MCF 10A (cell line): ENCODE data around the gene FCN2. TPM values are rescaled to one million over a fixed set of nuclear protein-coding genes. Genes with fewer than 3 reads are reported as not detected.

Experiments
- BruUV-seq: library from RNA; stranded (reverse); fragments of 400-500 nt; replicated peaks from 2 replicates; lab custom pipeline; 2021; lab: Mats Ljungman, UMichigan
- CTCF ChIA-PET: fragments of 300-600 bp; sonication (Branson Sonifier 250); formaldehyde crosslinking; extraction: SDS; loops from one replicate; lab custom pipeline; 2021; ENCODE audit warnings: antibody characterized with exemption, inconsistent platforms; lab: Yijun Ruan, JAX
- POLR2A ChIA-PET: fragments of 300-600, 350-650 bp; sonication (Branson Sonifier 250); formaldehyde crosslinking; extraction: SDS; loops from one replicate; lab custom pipeline; 2020; ENCODE audit warnings: antibody characterized with exemption, inconsistent platforms; lab: Yijun Ruan, JAX
- DNase-seq: peaks from one replicate; pipeline ENCODE4 v3.0.0-alpha.2; 2018; ENCODE audit not compliant: unreplicated experiment
- H3K27ac Mint-ChIP-seq: one replicate; pipeline ENCODE4 v1.8.0; 2022; ENCODE audit warnings: mild to moderate bottlenecking, low read depth, mixed read lengths; ENCODE audit not compliant: unreplicated experiment
- H3K27me3 Mint-ChIP-seq: one replicate; pipeline ENCODE4 v1.8.0; 2022; ENCODE audit warnings: mixed read lengths; ENCODE audit not compliant: insufficient read depth, unreplicated experiment
- H3K36me3 Mint-ChIP-seq: one replicate; pipeline ENCODE4 v1.8.0; 2022; ENCODE audit warnings: mild to moderate bottlenecking, moderate library complexity, mixed read lengths; ENCODE audit not compliant: insufficient read depth, unreplicated experiment
- H3K4me1 Mint-ChIP-seq: one replicate; pipeline ENCODE4 v1.8.0; 2022; ENCODE audit warnings: mixed read lengths; ENCODE audit not compliant: insufficient read depth, unreplicated experiment
- H3K4me3 Mint-ChIP-seq: one replicate; pipeline ENCODE4 v1.8.0; 2022; ENCODE audit warnings: mild to moderate bottlenecking, moderate library complexity, mixed read lengths; ENCODE audit not compliant: unreplicated experiment
- H3K9me3 Mint-ChIP-seq: one replicate; pipeline ENCODE4 v1.8.0; 2022; ENCODE audit warnings: mixed read lengths; ENCODE audit not compliant: unreplicated experiment
- intact Hi-C: fragments of 100-400 bp; cut with micrococcal nuclease; formaldehyde crosslinking; loops from 2 replicates; pipeline ENCODE4 v1.14.1; 2022
- total RNA-seq: library from RNA; stranded (reverse); gene quantifications from 2 replicates; pipeline ENCODE4 v1.2.3, GENCODE V29; 2022
- TF ChIP-seq, protein P1 (sequence below): fragments of 200-600 bp; IDR thresholded peaks from one replicate; pipeline ENCODE4 v1.8.0; 2022; ENCODE audit warnings: antibody characterized with exemption, mild to moderate bottlenecking; ENCODE audit not compliant: unreplicated experiment

The FCN2 gene
- total RNA-seq, 1 experiment from 2014 or later: not detected

DNA sequence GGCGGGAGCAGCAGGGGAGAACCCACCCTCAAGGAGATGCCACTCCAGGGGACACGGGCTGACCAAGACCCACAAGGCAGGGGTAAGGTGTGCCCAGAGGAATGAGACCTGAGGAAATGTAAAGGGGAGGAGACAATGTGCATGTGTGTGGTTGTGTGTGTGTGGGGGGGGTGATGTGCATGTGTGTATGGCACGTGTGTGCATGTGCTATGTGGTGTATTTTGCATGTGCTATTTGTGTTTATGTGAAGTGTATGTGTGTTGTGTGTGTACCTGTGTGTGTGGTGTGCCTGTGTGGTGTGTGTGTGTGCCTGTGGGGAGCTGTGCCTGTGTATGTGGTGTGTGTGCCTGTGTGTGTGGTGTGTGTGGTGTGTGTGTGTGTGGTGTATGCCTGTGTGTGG lies 33.5 kb upstream of the FCN2 start:
- TF ChIP-seq, protein P1, sequence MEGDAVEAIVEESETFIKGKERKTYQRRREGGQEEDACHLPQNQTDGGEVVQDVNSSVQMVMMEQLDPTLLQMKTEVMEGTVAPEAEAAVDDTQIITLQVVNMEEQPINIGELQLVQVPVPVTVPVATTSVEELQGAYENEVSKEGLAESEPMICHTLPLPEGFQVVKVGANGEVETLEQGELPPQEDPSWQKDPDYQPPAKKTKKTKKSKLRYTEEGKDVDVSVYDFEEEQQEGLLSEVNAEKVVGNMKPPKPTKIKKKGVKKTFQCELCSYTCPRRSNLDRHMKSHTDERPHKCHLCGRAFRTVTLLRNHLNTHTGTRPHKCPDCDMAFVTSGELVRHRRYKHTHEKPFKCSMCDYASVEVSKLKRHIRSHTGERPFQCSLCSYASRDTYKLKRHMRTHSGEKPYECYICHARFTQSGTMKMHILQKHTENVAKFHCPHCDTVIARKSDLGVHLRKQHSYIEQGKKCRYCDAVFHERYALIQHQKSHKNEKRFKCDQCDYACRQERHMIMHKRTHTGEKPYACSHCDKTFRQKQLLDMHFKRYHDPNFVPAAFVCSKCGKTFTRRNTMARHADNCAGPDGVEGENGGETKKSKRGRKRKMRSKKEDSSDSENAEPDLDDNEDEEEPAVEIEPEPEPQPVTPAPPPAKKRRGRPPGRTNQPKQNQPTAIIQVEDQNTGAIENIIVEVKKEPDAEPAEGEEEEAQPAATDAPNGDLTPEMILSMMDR: no peak
- Mint-ChIP-seq H3K36me3 (no peaks in the 10 kb centered on the region), H3K9me3 (no peaks in the 10 kb centered on the region), H3K4me3 (no peak overlapping the region), H3K27ac (no peak overlapping the region), H3K27me3 (peaks cover 26% of the 10 kb centered on the region), H3K4me1 (no peaks in the 10 kb centered on the region)
- ChIA-PET POLR2A (no interaction called here), CTCF (no interaction called here)
- no peak for DNase-seq
- BruUV-seq: no TSS peak
- intact Hi-C loops: no loop called here

DNA sequence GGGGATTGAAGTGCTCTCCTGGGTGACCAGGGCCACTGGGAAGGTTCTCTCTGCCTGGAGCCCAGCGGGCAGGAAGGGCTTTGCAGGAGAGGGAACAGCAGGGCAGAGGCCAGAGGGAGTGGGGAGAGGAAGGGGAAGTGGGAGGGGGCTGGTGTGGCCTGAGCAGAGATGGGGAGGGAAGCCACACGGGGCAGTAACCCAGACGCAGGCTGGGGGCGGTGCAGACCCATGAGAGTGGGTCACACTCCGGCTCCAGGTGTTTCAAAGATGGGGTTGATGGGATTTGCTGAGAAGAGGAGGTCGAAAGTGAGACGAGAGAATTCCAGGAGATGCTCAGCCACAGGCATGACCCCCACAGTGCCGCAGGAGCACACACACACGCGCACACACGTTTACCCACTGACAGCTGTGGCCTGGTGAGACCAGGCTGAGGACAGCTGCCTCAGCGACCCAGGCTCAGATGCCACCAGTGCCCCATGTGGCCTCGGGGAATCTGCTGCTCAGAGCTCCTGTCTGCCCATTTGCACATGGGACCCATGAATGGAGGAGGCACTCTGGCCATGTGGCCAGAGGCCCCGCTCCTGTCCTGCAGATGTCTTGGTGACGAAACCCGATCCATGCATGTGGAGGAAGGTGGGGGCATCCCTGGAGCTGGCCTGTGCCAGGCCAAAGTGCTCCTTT lies 32.7 kb upstream of the FCN2 start:
- no peak for DNase-seq
- Mint-ChIP-seq H3K27me3 (peaks cover 18% of the 10 kb centered on the region), H3K4me1 (no peaks in the 10 kb centered on the region), H3K36me3 (no peaks in the 10 kb centered on the region), H3K27ac (no peak overlapping the region), H3K4me3 (no peak overlapping the region), H3K9me3 (no peaks in the 10 kb centered on the region)
- BruUV-seq: no TSS peak
- intact Hi-C loops: no loop called here
- CTCF ChIA-PET: interaction anchor here (0.5 to 0.6 kb wide), 2 partner anchors 65 to 756 kb away, joined by 4 read pairs; no protein-coding TSS in a partner anchor
- TF ChIP-seq, protein P1: no peak
- POLR2A ChIA-PET: interaction anchor here (0.7 kb wide), 1 partner anchor 13 kb away, joined by 3 read pairs; no protein-coding TSS in a partner anchor

DNA sequence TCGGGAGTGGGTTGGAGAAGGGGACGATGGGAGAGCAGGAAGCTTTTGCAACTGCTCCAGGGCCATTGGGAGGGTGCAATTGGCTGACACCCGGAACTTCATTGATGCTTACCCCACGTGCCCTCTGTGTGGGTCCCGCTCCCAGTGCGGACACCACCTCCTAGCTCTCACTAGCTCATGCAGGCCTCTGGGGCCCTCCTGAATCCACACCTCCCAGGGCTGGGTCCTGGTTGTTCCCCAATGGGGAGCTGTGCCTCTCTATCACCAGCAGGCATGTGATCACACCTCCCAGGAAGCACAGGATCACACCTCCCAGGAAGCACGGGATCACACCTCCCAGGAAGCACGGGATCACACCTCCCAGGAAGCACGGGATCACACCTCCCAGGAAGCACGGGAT lies 32.1 kb upstream of the FCN2 start:
- Mint-ChIP-seq H3K9me3 (no peaks in the 10 kb centered on the region), H3K4me3 (no peak overlapping the region), H3K27me3 (peaks cover 12% of the 10 kb centered on the region), H3K27ac (no peak overlapping the region), H3K4me1 (no peaks in the 10 kb centered on the region), H3K36me3 (no peaks in the 10 kb centered on the region)
- TF ChIP-seq, protein P1: no peak
- ChIA-PET CTCF (interaction anchor here (0.5 kb wide), 1 partner anchor 755 kb away, joined by 4 read pairs; no protein-coding TSS in a partner anchor), POLR2A (interaction anchor here (0.7 kb wide), 1 partner anchor 14 kb away, joined by 3 read pairs; no protein-coding TSS in a partner anchor)
- intact Hi-C loops: no loop called here
- no peak for DNase-seq
- BruUV-seq: no TSS peak

DNA sequence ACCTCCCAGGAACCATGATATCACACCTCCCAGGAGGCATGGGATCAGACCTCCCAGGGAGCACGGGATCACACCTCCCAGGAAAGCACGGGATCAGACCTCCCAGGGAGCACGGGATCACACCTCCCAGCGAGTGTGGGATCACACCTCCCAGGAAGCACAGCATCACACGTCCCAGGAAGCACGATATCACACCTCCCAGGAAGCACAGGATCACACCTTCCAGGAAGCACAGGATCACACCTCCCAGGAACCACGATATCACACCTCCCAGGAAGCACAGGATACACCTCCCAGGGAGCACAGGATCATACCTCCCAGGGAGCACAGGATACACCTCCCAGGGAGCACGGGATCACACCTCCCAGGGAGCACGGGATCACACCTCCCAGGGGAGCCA lies 30.0 kb upstream of the FCN2 start:
- no peak for DNase-seq
- TF ChIP-seq, protein P1: no peak
- no TSS peak for BruUV-seq
- CTCF ChIA-PET: no interaction called here
- Mint-ChIP-seq H3K4me1 (no peaks in the 10 kb centered on the region), H3K27me3 (peaks cover 21% of the 10 kb centered on the region), H3K9me3 (no peaks in the 10 kb centered on the region), H3K27ac (no peak overlapping the region), H3K36me3 (no peaks in the 10 kb centered on the region), H3K4me3 (no peak overlapping the region)
- POLR2A ChIA-PET: no interaction called here
- intact Hi-C loops: no loop called here
